ENCODE measurements around the gene PCNX3.
A peak's percentile ranks its signal among the peaks of the same experiment; 100 is the strongest.
"Not testable (repeated sequence)": the region's sequence is repeated elsewhere in the genome, so short reads cannot be mapped to it uniquely, and the experiment has no call there.

The PCNX3 gene

DNA sequence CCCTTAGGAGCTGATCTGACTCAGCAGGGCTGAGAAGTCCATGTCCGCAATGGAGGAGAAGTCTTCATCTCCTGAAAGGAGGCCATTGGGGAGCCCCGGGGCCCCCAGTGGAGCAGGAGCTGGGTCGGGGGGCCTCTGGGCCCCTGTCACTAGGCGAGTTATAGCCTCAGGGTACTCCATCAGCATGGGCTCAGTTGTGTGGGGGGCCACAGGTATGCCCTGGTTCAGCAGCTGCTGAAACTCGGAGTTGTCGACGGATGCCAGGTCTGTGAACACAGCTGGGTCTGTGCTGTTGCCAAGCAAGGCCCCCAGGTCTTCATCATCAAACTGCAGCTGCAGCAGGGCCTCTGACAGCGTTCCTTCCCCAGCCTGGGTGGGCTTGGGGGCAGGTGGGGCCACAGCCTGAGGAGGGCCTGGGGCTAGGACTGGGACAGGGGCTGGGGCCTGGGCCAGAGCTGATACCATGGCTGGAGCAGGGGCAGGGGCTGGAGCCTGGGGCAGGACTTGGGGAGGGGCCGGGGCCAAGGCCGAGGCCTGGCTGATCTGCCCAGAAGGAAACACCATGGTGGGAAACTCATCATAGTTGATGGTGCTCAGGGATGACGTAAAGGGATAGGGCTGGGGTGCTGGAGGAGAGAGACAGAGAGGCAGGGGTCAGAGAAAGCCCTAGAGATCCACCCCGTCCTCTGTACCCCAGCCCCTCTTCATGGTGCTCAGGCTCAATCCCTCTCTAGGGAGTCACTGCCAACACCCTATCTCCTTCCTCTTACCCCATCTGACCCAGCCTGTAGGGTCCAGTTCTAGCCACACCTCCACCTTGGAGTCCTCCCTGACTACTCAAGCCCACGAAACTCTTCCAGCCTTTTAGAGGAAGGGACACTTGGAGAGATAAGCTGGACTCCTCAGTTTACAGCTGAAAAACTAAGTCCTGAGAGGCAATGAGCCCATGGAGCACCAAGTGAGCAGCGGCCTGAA is 39.1 kb downstream of the PCNX3 start:
- DNase-seq (ENCODE audit: low spot score): no peak

DNA sequence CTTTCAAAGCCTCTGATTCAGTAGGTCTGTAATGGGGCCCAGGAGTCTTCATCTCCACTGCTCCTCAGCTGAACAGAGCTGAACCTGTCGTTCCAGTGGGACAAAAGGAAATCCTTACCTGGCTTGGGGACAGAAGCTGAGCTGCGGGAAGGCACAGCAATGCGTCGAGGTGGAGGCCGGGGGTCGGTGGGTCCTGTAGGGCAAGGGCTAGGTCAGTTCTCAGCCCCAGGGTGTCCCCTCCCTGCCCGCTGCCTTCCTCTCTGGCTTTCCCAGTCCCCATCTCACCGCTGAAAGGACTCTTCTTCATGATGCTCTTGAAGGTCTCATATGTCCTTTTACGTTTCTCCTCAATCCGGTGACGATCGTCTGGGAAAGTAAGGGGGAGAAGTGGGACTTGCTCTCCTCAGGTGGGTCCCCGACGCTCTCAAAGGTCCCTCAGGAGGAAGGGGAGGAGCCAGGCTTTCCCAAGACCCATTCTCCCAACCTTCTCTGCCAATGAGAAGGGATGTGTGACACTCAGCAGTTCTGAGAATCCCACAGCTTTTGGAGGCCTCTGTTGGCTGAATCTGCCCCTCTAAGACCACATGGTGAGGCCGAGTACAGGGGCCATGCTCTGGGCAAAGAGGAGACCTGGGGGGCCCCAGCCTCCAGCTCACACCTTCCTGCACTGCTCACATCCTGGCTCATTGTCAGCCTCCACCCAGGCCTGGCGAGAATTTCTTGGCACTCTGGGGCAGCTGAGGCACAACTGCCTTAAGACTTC is 40.2 kb downstream of the PCNX3 start:
- DNase-seq (ENCODE audit: low spot score): no peak

DNA sequence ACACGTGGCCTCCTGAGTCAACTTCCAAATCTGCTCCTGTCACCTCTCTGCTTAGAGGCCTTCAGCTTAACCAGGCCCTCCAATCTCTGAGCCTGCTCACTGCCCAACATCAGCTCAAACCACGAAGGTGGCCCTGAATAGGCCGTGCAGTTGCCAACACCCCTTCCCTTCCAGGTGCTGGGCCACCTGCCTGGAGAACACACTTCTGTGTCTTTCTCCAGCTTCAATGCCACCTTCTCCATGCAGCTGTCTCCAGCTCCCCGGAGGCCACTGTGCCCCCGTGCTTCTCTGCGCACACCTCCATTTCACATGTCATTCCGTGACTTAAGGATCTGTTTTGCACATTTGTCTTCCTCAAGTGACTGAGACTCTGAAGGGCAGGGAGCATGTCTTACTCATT is 41.9 kb downstream of the PCNX3 start:
- no peak for DNase-seq (ENCODE audit: low spot score)

DNA sequence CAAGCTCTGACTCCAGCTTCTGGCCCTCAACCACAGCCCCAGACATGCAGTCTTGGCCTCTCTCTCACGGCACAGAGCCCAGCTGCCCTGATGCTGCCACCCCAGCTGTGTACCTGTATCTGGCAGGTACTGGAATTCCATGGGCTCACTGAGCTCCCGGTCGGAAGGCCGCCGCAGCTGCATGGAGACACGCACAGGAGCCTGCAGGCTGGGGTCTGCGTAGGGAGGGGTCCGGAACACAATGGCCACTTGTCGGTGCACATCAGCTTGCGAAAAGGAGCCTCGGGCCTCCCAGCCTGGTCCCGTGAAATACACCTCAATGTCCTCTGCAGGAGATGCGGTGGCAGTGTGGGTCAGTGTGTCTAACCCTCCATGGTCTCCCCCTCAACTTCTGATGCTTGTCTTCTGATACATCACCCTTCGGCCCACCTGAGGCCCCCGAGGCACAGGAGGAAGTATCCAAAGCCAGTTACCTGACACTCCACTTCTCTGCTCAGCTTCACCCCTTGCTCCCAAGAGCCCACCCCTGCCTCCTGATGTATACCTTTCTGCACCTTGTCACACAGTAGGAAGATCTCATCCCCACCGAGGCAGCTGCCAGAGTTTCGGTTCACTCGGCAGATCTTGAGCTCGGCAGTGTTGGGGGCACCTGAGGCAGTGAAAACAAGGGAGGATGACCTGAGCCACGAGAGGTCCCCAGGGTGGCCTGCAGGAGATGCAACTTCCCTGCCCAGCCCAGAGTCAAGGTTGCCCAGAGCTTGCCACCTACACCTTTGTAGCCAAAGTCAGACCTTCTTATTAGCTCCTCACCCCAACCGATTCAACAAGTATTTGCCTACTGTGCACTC is 42.8 kb downstream of the PCNX3 start:
- no peak for DNase-seq (ENCODE audit: low spot score)

DNA sequence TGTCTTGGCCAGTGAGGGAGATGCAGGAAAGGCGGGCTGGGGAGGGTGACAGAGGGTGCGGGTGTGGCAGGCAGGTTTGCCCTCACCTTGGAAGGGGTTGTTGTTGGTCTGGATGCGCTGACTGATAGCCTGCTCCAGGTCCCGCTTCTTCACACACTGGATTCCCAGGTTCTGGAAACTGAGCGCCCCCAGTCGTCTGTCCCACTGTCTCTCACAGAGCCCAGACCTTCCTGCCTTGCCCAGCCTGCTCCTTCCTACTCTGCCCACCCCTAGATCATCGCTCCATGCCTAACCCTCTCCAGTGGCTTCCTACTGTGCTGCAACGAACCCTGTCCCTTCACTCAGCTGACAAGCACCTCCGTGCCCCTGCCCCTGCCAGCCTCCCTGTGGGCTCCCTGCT is 44.5 kb downstream of the PCNX3 start:
- DNase-seq (ENCODE audit: low spot score): no peak

DNA sequence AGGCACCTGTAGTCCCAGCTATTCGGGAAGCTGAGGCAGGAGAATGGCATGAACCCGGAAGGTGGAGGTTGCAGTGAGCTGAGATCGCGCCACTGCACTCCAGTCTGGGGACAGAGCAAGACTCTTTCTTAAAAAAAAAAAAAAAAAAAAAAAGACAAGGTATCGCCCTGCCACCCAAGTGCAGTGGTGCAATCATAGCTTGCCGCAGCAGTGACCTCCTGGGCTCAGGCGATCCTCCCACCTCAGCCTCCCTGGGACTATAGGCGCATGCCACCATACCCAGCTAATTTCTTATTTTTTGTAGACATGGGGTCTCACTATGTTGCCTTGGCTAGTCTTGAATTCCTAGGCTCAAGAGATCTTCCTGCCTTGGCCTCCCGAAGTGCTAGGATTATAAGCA is 45.3 kb downstream of the PCNX3 start:
- DNase-seq (ENCODE audit: low spot score): not testable (repeated sequence)

DNA sequence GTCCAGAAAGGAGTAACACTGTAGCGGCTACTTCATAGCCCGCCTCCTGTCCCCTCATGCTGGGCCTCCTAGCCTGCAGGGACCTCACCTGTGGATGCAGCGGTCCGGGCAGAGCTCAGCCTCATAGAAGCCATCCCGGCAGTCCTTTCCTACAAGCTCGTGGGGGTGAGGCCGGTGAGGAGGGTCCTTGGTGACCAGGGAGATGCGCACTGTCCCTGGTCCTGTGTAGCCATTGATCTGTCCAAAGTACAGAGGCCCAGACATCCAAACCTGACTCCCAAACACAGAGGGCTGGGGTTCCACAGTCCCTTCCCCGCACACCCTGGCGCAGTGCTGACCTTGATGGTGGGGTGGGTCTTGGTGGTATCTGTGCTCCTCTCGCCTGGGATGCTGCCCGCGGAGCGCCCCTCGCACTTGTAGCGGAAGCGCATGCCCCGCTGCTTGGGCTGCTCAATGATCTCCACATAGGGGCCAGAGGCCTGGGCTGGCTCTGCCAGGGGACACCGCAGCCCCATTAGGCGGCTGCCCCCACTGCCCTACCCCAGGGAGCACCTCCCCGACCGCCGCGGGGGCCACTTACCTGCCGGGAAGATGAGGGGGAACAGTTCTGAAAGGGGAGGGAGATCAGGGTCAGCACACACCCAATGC is 46.1 kb downstream of the PCNX3 start:
- no peak for DNase-seq (ENCODE audit: low spot score)

DNA sequence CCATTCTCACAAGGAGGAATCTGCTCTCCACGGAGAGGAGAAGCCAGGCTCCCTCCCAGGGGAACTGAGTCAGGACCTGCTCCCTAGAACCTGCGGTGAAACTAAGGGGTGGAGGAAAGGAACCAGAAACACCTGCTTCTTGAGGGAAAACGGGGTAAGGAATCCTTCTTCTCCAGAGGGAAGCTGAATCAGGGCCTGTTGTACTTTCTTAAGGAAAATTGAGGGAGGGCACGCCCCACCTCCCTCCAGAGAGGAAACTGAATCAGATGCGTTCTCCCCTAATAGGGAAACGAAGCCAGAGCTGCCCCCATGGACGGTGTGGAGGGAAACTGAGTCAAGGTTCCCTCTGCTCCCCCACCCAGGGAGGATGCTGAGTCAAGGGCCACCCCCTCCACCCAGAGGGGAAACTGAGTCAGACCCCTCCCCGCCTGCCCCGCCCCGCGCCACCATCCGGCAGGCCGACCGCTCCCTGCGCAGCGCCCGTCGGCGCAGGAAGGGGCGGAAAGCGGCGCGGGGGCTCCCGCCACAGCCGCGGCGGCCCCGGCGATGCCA is 46.7 kb downstream of the PCNX3 start:
- no peak for DNase-seq (ENCODE audit: low spot score)

DNA sequence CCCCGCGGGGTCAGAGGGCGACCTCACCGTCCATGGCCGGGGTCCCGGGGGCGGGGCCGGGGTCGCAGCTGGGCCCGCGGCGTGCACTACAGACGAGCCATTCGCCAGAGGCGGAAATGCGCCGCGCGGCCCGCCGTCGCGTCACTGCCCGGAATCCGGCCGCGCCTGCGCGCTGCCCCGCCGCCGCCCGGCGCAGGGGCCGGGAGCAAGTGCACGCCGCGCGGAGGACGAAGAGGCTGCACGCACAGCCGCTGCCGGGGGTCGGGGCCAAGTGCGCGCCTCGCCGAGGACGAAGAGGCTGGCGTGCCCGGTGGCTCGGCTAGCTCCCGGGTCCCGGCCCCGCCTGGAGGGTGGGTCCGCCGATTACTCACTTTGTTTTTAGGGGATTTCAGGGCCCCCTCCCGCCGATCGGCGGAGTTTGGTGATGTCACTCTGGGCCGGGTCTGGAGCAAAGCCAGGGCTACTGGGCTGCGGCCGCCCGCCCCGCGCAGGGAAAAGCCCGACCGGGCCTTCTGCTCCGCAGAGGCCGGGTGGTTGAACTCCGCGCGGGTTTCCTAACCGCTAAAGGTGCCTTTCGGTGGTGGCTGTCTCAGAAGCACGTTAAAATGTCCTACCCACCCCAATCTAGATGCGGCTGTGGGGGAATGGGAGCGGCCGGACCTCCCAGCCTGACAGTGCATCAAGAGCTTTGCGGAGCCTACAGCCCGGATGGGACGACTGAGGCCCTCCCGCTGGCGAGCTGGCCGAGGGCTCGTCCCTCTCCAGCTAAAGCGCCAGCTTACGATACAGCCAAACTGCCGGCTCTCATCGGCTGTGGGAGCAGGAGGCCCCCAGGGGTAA is 47.4 kb downstream of the PCNX3 start, which contains the start of gene RELA:
RELA (minus strand) TSS at position 118 of the 840 bp plus-strand sequence; CDS start at position 34, 84 bp downstream.
- DNase-seq (ENCODE audit: low spot score): peak; percentile 92

DNA sequence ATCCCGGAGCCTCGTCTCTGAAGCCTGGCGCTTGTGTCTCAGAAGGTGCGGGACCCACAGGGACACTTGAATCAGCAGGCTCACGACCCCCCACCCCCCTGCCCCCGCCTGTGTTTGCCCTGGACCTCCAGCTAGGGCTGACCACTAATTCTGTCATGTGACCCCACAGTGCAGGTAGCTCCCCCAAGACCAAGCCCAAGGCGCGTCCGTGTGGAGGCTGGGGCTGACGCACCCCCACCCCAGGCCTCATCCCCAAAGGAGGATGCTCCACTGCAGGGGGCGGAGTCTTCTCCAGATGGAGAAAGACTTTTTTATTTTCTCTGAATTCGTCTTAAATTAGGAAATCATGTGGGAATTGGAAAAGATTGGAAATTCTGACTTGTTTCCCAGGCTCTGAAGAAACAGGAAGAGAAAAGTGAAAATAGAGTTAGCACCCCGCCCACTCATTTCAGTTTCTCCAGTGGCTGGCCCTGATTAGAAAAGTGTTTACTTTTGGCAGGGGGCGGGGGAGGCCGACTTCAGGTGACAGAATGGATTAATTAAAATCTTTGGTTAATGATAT is 48.1 kb downstream of the PCNX3 start:
- no peak for DNase-seq (ENCODE audit: low spot score)

DNA sequence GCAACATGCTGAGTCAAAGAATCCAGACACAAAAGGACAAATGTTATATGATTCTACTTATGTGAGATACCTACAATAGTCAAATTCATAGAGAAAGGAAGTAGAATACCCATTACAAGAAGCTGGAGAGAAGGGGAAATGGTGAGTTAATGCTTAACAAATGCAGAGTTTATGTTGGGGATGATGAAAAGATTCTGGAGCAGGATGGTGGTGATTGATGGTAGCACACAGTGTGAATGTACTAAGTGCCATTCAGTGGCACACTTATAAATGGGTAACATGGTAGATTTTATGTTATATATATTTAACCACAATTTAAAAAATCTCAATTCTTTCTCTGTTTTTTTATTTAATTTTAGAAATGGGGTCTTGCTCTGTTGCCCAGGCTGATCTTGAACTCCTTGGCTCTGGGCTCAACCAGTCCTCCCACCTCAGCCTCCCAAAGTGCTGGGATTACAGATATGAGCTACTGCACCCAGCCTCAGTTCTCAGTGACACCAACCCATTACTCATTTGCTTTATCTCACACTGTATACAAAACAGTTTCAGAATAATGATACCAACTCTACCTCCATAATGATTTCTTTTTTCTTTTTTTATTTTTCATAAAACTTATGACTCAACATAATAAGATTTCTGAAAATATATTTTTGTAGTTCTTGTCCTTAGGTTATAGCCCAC is 56.7 kb downstream of the PCNX3 start:
- no peak for DNase-seq (ENCODE audit: low spot score)

DNA sequence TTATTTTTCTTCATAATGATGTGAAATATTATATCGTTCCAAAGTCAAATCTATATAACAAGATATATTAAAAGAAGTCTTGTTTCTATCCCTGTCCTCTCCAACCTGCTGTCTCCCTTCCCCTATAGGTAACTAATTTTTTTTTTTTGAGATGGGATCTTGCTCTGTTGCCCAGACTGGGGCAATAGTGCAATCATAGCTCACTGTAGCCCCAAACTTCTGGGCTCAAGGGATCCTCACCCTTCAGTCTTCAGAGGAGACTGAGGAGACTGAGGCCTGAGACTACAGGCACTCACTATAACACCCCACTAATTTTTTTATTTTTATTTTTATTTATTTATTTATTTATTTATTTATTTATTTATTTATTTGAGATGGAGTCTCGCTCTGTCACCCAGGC is 57.4 kb downstream of the PCNX3 start:
- DNase-seq (ENCODE audit: low spot score): no peak

DNA sequence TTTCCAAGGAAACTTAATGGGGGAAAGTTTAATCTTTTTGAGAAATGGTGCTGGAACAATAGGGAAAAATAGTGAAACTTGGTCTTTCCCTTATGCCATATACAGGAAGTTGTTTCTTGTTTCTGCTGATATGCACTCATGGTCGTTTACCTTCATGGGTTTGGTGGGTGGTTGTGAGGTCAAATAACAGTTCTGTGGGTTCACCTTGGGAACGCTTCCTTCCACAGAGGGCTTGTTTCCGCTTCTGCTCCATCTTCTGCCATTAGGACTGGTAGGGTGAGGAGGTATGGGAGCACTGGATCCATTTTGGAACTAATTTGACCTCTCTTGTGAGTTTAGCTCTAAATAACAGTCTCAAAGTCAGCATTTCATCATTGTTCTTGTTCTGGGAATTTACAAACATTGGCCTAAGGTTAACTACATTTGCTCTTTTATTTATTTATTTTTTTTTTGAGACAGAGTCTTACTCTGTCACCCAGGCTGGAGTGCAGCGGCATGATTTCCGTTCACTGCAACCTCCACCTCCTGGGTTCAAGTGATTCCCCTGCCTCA is 64.7 kb downstream of the PCNX3 start:
- DNase-seq (ENCODE audit: low spot score): no peak

DNA sequence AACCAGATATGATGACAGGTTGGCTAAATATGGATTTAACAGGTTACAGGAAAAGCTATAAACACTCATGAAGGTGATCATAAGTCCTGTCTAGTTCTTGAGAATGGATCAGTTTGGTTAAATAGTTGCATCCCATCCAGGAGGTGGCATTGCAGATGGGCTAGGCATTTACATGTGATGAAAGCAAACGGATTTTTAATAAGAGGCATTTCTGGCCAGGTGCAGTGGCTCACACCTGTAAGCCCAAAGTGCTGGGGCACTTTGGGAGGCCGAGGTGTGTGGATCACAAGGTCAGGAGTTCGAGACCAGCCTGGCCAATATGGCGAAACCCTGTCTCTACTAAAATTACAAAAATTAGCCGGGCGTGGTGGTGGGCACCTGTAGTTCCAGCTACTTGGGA is 67.9 kb downstream of the PCNX3 start:
- not testable (repeated sequence) for DNase-seq (ENCODE audit: low spot score)

DNA sequence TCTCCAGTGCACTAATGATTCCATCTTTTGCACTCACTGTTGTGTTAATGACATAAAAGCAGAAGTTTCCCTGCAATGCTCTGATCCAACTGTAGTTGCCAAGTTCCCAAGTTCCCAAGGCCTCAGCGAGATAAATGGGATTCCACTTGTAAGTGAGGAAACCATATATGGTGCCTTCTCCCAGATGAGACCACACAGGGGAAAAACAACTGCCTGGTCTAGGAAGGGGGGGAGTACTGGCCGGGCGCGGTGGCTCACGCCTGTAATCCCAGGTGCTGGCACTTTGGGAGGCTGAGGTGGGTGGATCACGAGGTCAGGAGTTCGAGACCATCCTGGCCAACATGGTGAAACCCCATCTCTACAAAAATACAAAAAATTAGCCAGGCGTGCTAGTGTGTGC is 70.4 kb downstream of the PCNX3 start:
- no peak for DNase-seq (ENCODE audit: low spot score)
